Measurements from ENCODE around the gene ZMAT2.
A peak's percentile ranks its signal among the peaks of the same experiment; 100 is the strongest.
"Not testable (repeated sequence)": the region's sequence is repeated elsewhere in the genome, so short reads cannot be mapped to it uniquely, and the experiment has no call there.

The ZMAT2 gene

GRCh38 chr5:140664030-140664358, 36.3 kb upstream of the ZMAT2 start:
- H3K36me3 ChIP-seq (ENCODE audit: insufficient read depth, low read length) = peaks cover 50% of the 10 kb centered on the region; the same call in 1 of the 2 replicates
- peaks cover 26% of the 10 kb centered on the region for H3K4me1 ChIP-seq (ENCODE audit: insufficient read depth, low read length, poor library complexity, severe bottlenecking)
- peaks cover 4% of the 10 kb centered on the region for H3K27me3 ChIP-seq (ENCODE audit: insufficient read depth, low read length, poor library complexity, severe bottlenecking)
- H2AFZ ChIP-seq (ENCODE audit: low read length) = peak overlapping the region; percentile 74
- no peaks in the 10 kb centered on the region for H3K9me2 ChIP-seq (replicated peaks; ENCODE audit: low read depth, low read length)
- H3K4me2 ChIP-seq (ENCODE audit: low read depth, low read length, poor library complexity, severe bottlenecking) = peak overlapping the region; percentile 66
- peak overlapping the region; percentile 90 for H3K9ac ChIP-seq (ENCODE audit: low read depth, low read length, poor library complexity, severe bottlenecking)
- H4K20me1 ChIP-seq (ENCODE audit: insufficient read depth, low read length, poor library complexity, severe bottlenecking) = peaks cover 25% of the 10 kb centered on the region
- H3K9me3 ChIP-seq (ENCODE audit: insufficient read depth, low read depth, low read length) = no peaks in the 10 kb centered on the region
- TF ChIP-seq EZH2phosphoT487 (IDR thresholded peaks at IDR 0.05; ENCODE audit: borderline replicate concordance) = no peak
- no peak for TF ChIP-seq CTCF (conservative IDR thresholded peaks at IDR 0.05; ENCODE audit: low read length)
- H3K4me3 ChIP-seq (ENCODE audit: low read length, poor library complexity, severe bottlenecking) = peak overlapping the region; percentile 99
- 0 out of 2 replicates have a peak, but pooled peaks cover 4% of the 10 kb centered on the region for H3F3A ChIP-seq (ENCODE audit: low read depth)
- H3K79me2 ChIP-seq (ENCODE audit: insufficient read depth, low read length) = peaks cover 33% of the 10 kb centered on the region

- Histone ChIP-seq H3K27me3 (ENCODE audit: insufficient read depth, low read length, poor library complexity, severe bottlenecking) (peaks cover 4% of the 10 kb centered on the region), H3K9me2 (replicated peaks; ENCODE audit: low read depth, low read length) (no peaks in the 10 kb centered on the region), H3K4me2 (ENCODE audit: low read depth, low read length, poor library complexity, severe bottlenecking) (peak within 1 kb of the TSS; percentile 66), H3K9ac (ENCODE audit: low read depth, low read length, poor library complexity, severe bottlenecking) (peak within 1 kb of the TSS; percentile 90), H4K20me1 (ENCODE audit: insufficient read depth, low read length, poor library complexity, severe bottlenecking) (peaks cover 25% of the 10 kb centered on the region), H3K36me3 (ENCODE audit: insufficient read depth, low read length) (peaks cover 50% of the 10 kb centered on the region; the same call in 1 of the 2 replicates), H3K4me3 (ENCODE audit: low read length, poor library complexity, severe bottlenecking) (peak within 1 kb of the TSS; percentile 99), H3F3A (ENCODE audit: low read depth) (0 out of 2 replicates have a peak, but pooled peaks cover 4% of the 10 kb centered on the region), H3K79me2 (ENCODE audit: insufficient read depth, low read length) (peaks cover 36% of the 10 kb centered on the region), H2AFZ (ENCODE audit: low read length) (peak within 1 kb of the TSS; percentile 74), H3K4me1 (ENCODE audit: insufficient read depth, low read length, poor library complexity, severe bottlenecking) (peaks cover 26% of the 10 kb centered on the region), H3K9me3 (ENCODE audit: insufficient read depth, low read depth, low read length) (no peaks in the 10 kb centered on the region)
- no peak for TF ChIP-seq EZH2phosphoT487 (IDR thresholded peaks at IDR 0.05; ENCODE audit: borderline replicate concordance)
- TF ChIP-seq CTCF (conservative IDR thresholded peaks at IDR 0.05; ENCODE audit: low read length) = no peak
These were observed 35.7 kb upstream of the ZMAT2 start, which contains the start of gene WDR55 for GRCh38 chr5:140664359-140665119. WDR55 (plus strand) TSS chr5:140664904; CDS start chr5:140664913, 9 bp downstream.

- H3K4me3 ChIP-seq (ENCODE audit: low read length, poor library complexity, severe bottlenecking); H3K9me3 ChIP-seq (ENCODE audit: insufficient read depth, low read depth, low read length); H3K9ac ChIP-seq (ENCODE audit: low read depth, low read length, poor library complexity, severe bottlenecking); H3K4me2 ChIP-seq (ENCODE audit: low read depth, low read length, poor library complexity, severe bottlenecking); H3K27me3 ChIP-seq (ENCODE audit: insufficient read depth, low read length, poor library complexity, severe bottlenecking); H3K9me2 ChIP-seq (replicated peaks; ENCODE audit: low read depth, low read length); H3F3A ChIP-seq (ENCODE audit: low read depth); H2AFZ ChIP-seq (ENCODE audit: low read length): not testable (repeated sequence)
- Histone ChIP-seq H3K79me2 (ENCODE audit: insufficient read depth, low read length) (peaks cover 23% of the 10 kb centered on the region), H4K20me1 (ENCODE audit: insufficient read depth, low read length, poor library complexity, severe bottlenecking) (peaks cover 18% of the 10 kb centered on the region), H3K36me3 (ENCODE audit: insufficient read depth, low read length) (peaks cover 58% of the 10 kb centered on the region; the same call in 1 of the 2 replicates), H3K4me1 (ENCODE audit: insufficient read depth, low read length, poor library complexity, severe bottlenecking) (peaks cover 16% of the 10 kb centered on the region)
These were observed 29.2 kb upstream of the ZMAT2 start for GRCh38 chr5:140671035-140671434.

Data from Loucy (cell line).